DMS 273 (cell line): Measurements from ENCODE around the gene HPS3.
"Not testable (repeated sequence)": the region's sequence is repeated elsewhere in the genome, so short reads cannot be mapped to it uniquely, and the experiment has no call there.

Experiments
- DNase-seq: peaks from one replicate; lab custom pipeline; 2025; ENCODE audit not compliant: unreplicated experiment; lab: John Stamatoyannopoulos, UW

HPS3 gene, protein sequence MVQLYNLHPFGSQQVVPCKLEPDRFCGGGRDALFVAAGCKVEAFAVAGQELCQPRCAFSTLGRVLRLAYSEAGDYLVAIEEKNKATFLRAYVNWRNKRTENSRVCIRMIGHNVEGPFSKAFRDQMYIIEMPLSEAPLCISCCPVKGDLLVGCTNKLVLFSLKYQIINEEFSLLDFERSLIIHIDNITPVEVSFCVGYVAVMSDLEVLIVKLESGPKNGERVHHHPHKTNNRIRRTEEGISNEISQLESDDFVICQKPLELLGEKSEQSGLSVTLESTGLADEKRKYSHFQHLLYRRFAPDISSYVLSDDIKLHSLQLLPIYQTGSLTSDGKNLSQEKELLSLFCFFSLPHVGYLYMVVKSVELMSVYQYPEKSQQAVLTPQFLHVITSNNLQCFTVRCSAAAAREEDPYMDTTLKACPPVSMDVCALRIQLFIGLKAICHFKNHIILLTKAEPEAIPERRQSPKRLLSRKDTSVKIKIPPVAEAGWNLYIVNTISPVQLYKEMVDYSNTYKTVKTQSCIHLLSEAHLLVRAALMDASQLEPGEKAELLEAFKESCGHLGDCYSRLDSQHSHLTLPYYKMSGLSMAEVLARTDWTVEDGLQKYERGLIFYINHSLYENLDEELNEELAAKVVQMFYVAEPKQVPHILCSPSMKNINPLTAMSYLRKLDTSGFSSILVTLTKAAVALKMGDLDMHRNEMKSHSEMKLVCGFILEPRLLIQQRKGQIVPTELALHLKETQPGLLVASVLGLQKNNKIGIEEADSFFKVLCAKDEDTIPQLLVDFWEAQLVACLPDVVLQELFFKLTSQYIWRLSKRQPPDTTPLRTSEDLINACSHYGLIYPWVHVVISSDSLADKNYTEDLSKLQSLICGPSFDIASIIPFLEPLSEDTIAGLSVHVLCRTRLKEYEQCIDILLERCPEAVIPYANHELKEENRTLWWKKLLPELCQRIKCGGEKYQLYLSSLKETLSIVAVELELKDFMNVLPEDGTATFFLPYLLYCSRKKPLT

DNA sequence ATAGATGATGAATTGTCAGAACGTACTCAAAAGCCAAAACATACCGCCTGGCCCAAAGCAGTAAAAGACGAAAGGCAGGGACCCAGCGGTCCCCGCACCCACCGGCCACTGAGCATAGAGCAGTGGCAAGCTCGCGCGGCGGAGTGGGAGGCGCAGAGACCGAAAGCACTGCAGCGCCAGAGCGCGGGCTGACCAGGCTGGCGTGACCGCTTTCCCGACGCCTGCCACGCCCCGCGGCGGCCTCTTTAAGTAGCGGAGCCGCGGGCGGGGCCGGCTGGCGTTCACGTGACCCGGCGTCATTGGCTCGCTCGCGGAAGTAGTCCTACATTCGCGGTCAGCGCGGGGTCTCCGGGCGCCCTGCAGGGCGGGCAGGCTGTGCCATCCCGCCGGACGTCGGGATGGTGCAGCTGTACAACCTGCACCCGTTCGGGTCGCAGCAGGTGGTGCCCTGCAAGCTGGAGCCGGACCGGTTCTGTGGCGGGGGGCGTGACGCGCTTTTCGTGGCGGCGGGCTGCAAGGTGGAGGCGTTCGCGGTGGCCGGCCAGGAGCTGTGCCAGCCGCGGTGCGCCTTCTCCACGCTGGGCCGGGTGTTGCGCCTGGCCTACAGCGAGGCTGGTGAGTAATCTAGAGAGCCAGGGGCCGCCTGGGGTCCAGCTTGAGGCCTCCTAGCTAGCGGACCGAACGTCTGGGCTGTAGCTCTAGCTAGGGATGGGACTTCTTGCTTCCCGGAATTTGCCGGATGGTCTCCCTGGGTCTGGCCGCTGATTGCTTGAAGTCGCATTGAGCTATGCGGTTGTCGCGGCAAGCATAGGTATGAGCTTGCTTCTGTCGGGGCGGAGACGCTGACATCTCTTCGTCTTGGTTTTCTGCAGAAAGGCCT is at the start of gene HPS3:
Gene HPS3, plus strand, starts transcription at position 313 of the 880 bp plus-strand sequence. Its CDS starts 86 bp downstream, at position 399.
- DNase-seq: peak; percentile 97

DNA sequence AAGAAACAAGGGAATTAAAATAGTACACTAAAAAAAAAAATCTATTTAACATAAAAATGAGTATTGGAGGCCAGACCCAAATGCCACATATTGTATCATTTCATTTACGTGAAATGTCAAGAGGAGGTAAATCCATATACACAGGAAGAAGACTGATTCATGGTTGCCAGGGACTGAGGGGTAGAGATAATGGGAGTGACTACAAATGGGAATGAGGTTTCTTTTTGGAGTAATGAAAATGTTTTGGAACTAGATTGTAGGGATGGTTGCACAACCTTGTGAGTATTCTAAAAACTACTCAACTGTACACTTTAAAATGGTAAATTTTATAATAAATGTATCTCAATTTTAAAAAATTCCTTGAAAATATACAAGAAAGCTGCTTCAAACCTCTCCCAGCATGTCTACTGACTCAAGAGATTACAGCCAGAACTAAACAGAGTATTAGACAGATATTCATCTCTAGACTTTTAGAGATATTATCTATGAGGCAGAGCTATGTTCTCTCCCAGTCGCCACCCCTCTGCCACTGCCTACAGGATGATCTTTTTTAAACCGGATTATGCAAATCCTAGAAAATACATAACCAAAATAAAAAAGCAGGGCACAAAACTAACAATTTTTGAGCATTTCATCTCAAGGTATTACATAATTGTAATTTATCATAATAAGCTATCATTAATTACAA is 49.3 kb upstream of the HPS3 start:
- no peak for DNase-seq

DNA sequence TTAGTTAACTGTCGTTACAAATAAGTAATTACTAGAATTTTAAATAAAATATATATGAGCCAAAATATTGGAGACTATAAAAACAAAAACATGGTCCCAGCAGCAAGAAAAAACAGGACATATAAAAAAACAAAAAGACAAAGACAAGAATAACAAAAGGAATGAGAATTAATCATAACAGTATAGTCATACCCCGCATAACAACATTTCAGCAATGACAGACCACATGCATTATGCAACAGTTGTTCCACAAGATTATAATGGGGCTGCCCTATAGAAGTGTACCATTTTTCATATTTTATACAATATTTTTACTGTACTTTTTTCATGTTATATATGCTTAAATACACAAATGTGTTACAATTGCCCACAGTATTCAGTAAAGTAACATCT is 48.7 kb upstream of the HPS3 start:
- no peak for DNase-seq

DNA sequence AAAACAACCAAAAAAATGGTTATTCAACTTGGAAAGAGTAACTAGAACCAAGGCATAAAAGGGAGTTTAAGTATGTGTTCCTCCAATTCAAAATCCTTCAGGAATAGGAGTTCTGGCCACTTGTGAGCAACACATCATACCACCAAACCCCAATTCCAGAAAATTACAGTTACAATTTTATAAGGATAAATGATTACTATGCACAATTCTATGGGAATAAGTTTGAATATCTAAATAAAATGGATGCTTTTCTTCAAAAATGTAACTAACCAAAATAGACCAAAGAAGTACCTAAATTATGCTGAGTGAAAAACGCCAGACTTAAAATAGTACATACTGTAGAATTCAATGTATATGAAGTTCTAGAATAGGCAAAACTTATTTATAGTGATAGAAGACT is 47.7 kb upstream of the HPS3 start:
- no peak for DNase-seq

DNA sequence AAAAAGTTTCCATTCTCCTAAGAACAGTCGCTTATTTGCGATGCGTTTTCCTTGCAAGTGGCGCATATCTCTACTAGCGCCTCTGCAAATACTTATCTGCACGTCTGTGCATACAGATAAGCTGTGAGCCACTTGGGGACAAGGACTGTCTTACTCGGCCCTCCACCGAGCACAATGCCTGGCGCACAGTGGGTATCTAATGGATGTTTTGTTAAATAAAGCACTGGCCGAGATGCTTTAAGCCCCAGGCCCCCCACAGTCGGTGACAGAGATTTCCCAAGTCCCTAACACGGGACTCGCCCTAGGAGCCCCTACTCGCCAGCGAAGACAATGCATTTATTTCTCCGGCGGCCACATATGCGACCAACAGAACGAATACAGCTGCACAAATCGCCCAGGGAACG is 43.6 kb upstream of the HPS3 start:
- DNase-seq: peak; percentile 80

DNA sequence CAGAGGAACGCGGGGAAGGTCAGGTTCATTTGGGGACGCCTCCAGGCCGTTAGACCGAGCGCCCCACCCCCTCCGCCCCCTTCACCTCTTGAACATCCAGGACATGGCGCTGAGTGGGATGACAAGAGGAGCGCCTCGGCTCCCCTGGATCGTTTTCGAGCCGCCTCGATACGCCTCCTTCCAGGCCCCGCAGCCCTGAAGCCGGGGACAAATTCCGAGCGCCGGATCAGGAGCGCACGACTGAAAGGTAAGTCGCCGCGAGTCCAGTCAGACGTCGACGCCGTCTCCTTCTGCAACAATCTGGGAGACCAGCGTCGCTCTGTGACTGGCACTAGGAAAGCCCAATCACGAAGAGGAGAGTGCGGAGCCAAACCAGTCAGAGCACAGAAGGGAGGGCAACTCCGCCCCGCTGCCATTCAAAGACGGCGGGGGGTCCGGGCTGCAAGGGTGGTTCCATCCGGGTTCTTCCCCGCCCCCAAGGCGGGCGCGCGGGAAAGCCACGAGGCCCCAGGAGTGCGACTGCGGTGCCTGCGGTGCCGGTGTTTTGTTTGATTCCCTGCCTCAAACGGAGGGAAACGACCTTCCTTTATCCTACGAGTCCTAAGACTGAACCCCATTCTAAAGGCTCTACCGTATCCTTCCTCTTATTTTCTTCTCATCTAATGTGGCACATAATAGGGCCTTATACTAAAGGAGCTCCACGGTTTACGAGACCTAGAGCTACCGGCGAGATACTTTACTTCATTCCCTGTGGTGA is 43.0 kb upstream of the HPS3 start, which contains the start of gene HLTF:
Gene HLTF, minus strand, starts transcription at position 302 of the 757 bp plus-strand sequence. Its CDS starts 197 bp downstream, at position 105.
- peak; percentile 100 for DNase-seq

DNA sequence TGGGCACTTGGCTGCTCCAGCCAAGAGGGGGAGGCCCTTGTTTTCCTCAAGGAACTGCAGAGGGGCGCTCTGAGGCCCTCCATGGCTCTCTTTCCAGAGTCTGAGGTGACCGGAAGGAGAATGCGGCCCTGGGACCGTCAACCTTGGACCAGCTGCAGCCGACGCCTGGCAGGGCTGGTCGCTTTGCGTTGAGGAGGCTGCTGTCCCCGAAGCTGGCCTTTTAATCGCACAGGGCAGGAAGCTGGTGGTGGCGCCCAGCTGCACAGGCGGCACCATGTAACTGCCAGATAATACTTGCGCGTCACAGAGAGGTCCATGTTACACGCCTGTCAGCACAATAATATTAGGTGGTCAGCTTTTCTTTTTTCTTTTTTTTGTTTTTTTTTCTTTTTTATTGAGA is 42.2 kb upstream of the HPS3 start:
- DNase-seq: peak; percentile 39

DNA sequence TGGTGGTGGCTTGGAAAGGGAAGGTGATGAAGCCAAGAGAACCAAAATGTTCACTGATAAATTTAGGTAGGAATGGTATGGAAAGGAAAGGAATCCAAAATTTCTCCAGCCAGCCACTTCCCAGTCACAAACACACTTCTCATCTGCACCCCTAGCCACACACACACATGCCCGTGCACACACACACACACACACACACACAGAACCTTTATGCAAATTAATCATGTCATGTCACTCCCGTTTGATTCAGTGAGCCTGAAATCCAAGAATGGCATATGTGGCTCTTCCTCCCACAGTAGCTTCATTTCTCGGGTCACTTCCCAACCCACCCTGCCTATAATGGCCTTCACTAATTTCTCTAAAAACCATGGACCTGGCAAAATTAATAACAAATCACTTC is 40.0 kb upstream of the HPS3 start:
- DNase-seq: no peak

DNA sequence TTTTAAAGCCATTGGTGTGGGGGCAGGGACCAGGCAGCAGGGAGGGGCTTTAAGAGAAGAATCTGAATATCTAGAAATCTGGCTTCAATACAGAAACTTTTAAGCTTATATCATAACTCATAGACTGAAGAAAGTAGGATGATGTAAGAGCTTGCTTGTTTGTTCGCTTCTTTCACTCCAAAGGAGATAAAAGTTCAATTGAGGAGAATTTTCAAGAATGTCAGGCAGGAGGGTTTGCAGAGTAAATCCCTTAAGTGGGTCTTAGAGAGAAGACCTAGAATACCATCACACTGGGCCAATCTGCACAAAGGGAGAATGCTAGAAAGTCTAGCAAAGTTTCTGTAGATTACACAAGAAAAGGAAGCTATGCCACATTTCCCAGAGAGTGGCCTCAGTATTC is 39.0 kb upstream of the HPS3 start:
- no peak for DNase-seq

DNA sequence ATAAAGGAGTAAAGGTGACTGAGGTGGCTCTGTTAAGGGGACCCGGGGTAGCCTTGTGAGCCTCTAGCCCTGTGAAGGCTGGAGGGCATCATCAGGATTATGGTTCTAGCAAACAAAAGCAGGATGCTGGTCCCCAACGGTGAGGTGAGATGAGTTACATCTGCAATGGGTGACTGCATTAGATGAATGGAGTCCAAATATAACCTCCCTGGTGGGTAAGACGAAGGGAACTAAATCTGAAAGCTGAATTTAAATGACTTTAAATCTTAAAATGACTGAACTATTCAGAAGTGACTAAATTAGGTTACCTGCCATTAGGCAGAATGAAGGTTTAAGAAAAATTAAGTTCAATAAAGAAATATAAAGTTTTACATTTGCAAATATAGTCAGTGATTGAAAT is 38.5 kb upstream of the HPS3 start:
- DNase-seq: no peak

DNA sequence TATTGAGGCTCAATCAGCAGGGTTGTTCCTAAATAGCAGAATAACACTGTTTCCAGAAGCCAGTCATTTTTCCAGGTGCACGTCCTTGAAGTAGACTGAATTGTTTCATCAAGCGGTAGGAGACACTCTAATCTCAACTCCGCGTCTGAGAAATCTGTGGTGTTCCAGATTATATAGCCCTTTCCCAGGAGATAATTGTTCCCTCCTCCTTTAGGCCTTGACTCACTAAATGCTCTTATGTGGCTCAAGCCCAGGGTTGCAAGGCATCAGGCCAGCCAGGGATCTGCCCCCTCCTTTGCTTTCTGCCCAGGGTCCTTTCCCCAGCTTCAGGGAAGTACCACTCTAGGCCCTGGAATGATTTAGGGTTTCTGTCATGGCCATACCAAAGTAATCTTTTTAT is 37.5 kb upstream of the HPS3 start:
- no peak for DNase-seq

DNA sequence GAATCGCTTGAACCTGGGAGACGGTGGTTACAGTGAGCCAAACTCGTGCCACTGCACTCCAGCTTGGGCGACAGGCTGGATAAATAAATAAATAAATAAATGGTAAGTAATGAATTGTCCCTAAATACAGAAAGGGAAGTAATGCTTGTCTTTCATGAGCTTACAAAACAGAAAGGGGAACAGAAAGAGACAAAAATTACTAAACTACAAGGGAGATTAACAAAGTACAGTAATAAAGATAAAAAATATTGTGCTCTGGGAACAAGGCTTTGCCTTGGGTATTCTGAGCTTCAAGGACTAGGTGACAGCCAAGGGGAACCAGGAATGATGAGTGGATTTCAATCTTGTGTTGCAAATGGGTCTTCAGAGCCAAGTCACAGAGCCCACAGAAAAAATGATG is 34.0 kb upstream of the HPS3 start:
- DNase-seq: no peak

DNA sequence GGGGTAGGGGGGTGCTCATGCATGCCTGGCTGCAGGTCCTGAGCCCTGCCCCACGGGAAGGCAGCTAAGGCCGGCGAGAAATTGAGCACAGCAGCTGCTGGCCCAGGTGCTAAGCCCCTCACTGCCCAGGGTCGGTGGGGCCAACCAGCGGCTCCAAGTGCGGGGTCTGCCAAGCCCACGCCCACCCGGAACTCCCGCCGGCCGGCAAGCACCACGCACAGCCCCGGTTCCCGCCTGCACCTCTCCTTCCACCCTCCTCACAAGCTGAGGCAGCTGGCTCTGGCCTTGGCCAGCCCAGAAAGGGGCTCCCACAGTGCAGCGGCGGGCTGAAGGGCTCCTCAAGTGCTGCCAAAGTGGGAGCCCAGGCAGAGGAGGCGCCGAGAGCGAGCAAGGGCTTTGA is 31.5 kb upstream of the HPS3 start:
- not testable (repeated sequence) for DNase-seq

DNA sequence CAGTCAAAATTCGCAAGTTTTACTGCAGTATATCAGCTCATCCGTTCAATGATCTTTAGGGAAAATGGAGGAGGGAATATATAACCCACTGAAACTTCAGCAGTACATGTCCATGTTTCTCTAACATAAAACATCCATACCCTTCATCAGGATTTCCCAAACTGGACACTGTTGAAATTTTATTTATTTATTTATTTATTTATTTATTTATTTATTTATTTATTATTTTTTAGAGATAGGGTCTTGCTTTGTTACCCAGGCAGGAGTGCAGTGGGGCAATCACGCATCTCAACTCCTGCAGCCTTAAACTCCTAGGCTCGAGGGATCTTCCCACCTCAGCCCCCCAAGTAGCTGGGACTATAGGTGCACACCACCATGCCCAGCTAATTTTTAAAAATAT is 28.3 kb upstream of the HPS3 start:
- DNase-seq: no peak

DNA sequence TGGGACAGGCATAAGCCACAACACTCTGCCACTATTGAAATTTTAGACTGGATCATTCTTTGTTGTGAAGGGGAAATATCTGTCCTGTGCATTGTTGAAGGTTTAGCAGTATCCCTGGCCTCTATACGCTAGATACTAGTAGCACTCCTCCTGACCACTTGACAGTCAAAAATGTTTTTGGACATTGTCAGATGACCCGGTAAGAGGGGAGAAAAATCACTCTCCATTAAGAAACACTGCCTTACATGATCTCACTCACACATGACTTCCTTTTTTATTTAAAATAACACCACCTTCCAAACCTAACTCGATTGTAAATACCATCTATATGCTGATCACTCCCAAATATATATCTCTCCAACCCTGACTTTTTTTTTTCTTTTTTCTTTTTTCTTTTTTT is 27.8 kb upstream of the HPS3 start:
- DNase-seq: no peak

DNA sequence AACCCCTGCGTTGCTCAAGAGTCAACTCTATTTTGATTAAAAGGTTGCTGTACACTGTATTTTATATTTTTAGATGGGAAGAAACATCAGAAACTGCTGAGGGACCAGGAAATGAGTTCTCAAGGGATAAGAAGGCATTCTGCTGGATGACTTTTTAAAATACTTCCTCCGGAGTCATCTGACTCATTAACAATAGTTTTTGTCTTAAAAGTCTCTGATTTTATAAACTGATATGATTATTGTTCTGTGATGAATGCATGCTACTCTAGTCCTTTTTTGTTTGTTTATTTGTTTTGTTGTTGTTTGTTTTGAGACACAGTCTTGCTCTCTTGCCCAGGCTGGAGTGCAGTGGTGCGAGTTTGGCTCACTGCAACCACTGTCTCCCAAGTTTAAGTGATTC is 25.0 kb upstream of the HPS3 start:
- DNase-seq: no peak

DNA sequence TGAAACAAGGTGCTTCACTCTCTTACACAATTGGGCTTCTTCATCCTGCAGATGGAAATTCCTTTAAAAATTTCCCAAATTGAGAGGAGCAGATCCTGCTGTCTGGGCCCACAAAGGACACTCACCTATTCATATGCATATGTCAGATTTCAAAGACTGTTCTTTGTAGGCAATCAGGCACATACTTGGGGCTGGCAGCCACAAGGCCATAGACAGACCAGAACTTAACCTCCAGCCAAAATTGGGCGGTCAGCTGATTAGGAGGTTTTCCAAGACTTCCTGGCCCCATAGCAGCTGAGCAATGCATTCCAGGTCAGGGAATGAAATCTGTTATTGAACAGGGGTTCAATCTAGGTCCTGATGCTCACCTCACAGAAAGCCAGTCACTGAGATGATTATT is 15.0 kb upstream of the HPS3 start:
- no peak for DNase-seq

DNA sequence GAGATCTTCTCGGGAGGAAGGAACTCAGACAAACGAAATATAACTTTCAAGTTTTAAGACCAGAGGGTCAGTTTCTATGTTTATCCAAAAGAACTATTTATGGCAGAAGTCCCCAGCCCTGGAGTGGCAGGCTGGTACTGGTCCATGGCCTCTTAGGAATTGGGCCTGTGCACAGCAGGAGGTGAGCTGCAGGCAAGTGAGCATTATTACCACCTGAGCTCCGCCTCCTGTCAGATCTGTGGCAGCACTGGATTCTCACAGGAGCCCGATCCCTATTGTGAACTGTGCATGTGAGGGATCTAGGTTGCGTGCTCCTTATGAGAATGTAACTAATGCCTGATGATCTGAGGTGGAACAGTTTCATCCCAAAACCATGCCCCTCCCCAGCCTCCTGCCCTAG is 14.3 kb upstream of the HPS3 start:
- no peak for DNase-seq

DNA sequence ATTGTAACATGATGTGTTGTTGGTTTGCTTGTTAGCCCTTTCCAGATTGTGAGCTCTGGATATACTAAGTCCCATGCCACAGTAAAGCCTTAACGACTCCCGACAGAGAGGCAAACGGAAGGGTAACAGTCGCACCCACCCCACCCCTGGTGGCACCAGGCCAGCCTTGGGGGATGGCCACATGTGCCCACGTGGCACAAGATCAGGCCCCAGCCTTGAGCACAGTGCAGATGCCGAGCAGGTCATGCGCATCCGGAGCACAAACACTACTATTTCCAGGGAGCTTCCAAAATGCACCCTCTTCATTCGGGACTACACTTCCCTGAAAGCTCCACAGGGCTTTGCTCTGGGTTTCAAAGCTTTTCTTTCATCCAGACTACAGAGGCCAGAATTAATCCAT is 10.7 kb upstream of the HPS3 start:
- no peak for DNase-seq

DNA sequence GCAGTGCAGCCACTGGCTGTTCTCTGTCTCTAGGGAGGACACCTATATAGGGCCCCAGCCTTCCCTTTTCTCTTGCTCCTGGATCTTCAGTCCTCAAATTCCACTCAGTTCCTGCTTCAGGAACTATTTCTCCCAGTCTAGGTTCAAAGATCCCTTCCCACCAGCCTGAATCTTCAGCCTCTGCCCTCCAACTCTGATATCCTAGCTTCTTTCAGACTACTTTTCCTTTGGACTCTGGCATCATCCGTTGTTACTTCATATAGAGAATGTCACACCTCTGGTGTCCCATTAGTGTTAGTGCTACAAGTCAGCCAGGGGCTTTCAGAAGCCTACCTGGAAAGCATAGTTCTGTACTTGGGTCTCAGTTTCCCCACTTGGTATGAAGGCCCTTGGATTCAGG is 10.0 kb upstream of the HPS3 start:
- DNase-seq: no peak
